Loucy (cell line): ENCODE data around the gene ARHGAP45.

Experiments
- H2AFZ ChIP-seq: fragments of 200-600 bp; sonication (generic); 2 replicates; pipeline ENCODE4 v1.6.0; 2016; ENCODE audit warnings: antibody characterized with exemption, mild to moderate bottlenecking, low read length, moderate library complexity
- H3F3A ChIP-seq: fragments of 200-600 bp; 2 replicates; pipeline ENCODE4 v1.6.0; 2016; ENCODE audit warnings: antibody characterized with exemption, low read depth, mild to moderate bottlenecking
- H3K27me3 ChIP-seq: fragments of 200-600 bp; sonication (generic); 2 replicates; pipeline ENCODE4 v1.6.1; 2014; ENCODE audit warnings: low read length, mild to moderate bottlenecking; ENCODE audit not compliant: insufficient read depth, poor library complexity, severe bottlenecking
- H3K36me3 ChIP-seq: fragments of 200-600 bp; sonication (generic); 2 replicates; pipeline ENCODE4 v1.6.1; 2016; ENCODE audit warnings: low read length; ENCODE audit not compliant: insufficient read depth
- H3K4me1 ChIP-seq: fragments of 200-600 bp; sonication (generic); 2 replicates; pipeline ENCODE4 v1.5.1; 2014; ENCODE audit warnings: low read length, mild to moderate bottlenecking; ENCODE audit not compliant: insufficient read depth, poor library complexity, severe bottlenecking
- H3K4me2 ChIP-seq: fragments of 200-600 bp; sonication (generic); 2 replicates; pipeline ENCODE4 v1.6.0; 2014; ENCODE audit warnings: antibody characterized with exemption, low read length, low read depth, mild to moderate bottlenecking; ENCODE audit not compliant: poor library complexity, severe bottlenecking
- H3K4me3 ChIP-seq: fragments of 200-600 bp; sonication (generic); 2 replicates; pipeline ENCODE4 v1.5.1; 2014; ENCODE audit warnings: low read length, mild to moderate bottlenecking, mixed read lengths; ENCODE audit not compliant: poor library complexity, severe bottlenecking
- H3K79me2 ChIP-seq: fragments of 200-600 bp; sonication (generic); 2 replicates; pipeline ENCODE4 v1.6.1; 2014; ENCODE audit warnings: low read length; ENCODE audit not compliant: insufficient read depth
- H3K9ac ChIP-seq: fragments of 200-600 bp; sonication (generic); 2 replicates; pipeline ENCODE4 v1.6.0; 2014; ENCODE audit warnings: mild to moderate bottlenecking, low read depth, low read length, moderate library complexity; ENCODE audit not compliant: poor library complexity, severe bottlenecking
- H3K9me2 ChIP-seq: fragments of 200-600 bp; sonication (generic); replicated peaks from 2 replicates; pipeline ENCODE4 v1.6.1; 2016; ENCODE audit warnings: low read depth, low read length, mixed read lengths
- H3K9me3 ChIP-seq: fragments of 200-600 bp; sonication (generic); 2 replicates; pipeline ENCODE4 v1.6.1; 2014; ENCODE audit warnings: mild to moderate bottlenecking, antibody characterized with exemption, low read length, low read depth; ENCODE audit not compliant: insufficient read depth
- H4K20me1 ChIP-seq: fragments of 200-600 bp; sonication (generic); 2 replicates; pipeline ENCODE4 v1.6.0; 2014; ENCODE audit warnings: antibody characterized with exemption, low read length, mild to moderate bottlenecking; ENCODE audit not compliant: insufficient read depth, poor library complexity, severe bottlenecking
- EZH2phosphoT487 ChIP-seq: fragments of 200-600 bp; IDR thresholded peaks from 2 replicates; pipeline ENCODE4 v1.6.1; 2018; ENCODE audit warnings: antibody characterized with exemption, mild to moderate bottlenecking, moderate library complexity, borderline replicate concordance
- TF ChIP-seq, protein P1 (sequence below): fragments of 200-600 bp; sonication (generic); conservative IDR thresholded peaks from 2 replicates; pipeline ENCODE4 v1.5.1; 2014; ENCODE audit warnings: mild to moderate bottlenecking, antibody characterized with exemption, low read length

Gene ARHGAP45

DNA sequence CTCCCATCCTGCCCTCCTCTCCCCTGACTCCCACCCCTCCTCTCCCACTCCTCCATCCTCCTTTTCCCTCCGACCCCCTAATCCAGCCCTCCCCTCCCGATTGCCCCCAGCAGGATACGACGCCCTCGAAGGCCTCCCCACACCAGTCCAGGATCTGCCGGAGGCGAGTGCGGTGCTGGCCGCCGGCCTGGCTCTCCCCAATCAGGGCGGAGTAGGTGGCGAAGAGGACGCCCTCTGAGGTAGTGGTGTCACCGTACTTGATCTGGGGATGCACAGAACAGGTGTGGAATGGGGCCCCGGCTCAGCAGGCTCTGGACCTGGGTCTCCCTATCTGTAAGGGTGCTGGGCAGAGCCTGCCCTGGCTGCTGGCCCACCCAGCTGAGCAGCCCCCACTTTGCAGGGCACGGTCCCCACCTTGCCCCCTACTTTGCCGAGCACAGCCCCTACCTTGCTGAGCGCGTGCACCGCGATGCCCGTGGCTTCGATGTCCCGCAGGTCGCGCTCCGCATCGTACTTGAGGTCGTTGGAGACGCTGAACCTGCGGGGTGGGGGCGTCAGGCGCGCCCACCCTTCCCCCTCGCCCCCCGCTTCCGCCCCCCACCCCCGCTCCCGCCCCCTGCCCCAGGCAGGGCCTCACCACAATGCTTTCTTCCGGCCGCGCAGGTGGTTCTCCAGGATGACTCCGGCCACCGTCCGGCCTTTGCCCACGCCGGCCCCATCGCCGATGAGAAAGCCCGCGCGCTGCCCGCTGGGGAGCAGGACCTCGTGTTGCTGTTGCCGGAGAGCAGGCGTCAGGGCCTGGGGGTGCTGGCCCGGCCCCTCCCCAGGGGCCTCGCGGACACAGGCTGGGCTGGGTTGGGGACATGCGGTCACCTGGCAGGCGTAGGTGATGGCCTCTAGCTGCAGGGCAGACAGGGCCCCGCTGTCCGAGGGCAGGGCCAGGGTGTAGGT, 55.3 kb downstream of the ARHGAP45 start:
- Histone ChIP-seq H3K9me3 (no peaks in the 10 kb centered on the region), H4K20me1 (peaks cover 5% of the 10 kb centered on the region), H3K9ac (no peak overlapping the region), H3K79me2 (peaks cover under 1% of the 10 kb centered on the region; the same call in 1 of the 2 replicates), H3K36me3 (peaks cover 75% of the 10 kb centered on the region; the same call in 1 of the 2 replicates), H3F3A (no peaks in the 10 kb centered on the region), H2AFZ (no peak overlapping the region), H3K4me1 (no peaks in the 10 kb centered on the region), H3K4me2 (no peak overlapping the region), H3K4me3 (no peak overlapping the region), H3K27me3 (no peaks in the 10 kb centered on the region), H3K9me2 (no peaks in the 10 kb centered on the region)
- TF ChIP-seq EZH2phosphoT487 = no peak
- TF ChIP-seq, protein P1, sequence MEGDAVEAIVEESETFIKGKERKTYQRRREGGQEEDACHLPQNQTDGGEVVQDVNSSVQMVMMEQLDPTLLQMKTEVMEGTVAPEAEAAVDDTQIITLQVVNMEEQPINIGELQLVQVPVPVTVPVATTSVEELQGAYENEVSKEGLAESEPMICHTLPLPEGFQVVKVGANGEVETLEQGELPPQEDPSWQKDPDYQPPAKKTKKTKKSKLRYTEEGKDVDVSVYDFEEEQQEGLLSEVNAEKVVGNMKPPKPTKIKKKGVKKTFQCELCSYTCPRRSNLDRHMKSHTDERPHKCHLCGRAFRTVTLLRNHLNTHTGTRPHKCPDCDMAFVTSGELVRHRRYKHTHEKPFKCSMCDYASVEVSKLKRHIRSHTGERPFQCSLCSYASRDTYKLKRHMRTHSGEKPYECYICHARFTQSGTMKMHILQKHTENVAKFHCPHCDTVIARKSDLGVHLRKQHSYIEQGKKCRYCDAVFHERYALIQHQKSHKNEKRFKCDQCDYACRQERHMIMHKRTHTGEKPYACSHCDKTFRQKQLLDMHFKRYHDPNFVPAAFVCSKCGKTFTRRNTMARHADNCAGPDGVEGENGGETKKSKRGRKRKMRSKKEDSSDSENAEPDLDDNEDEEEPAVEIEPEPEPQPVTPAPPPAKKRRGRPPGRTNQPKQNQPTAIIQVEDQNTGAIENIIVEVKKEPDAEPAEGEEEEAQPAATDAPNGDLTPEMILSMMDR = no peak

DNA sequence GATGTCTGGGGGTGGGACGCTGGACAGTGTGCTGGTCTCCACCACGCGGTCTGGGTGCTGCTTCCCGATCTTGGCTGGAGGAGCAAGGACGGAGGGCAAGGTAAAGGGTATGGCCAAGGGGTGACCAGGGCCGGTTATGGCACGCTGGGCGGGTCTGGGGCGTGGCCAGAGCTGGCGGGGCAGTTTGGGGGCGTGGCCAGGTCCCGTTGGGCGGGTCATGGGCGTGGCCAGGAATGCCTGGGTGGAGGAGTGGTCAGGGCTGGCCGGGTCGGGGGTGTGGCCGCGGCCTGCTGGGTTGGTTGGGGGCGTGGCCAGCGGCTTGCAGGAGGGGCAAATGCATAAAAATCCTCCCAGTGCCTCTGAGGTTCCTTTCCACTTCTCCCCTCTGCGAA, 56.0 kb downstream of the ARHGAP45 start:
- H3K4me2 ChIP-seq = no peak overlapping the region
- no peaks in the 10 kb centered on the region for H3K9me3 ChIP-seq
- H3K27me3 ChIP-seq = no peaks in the 10 kb centered on the region
- no peaks in the 10 kb centered on the region for H3K9me2 ChIP-seq
- no peaks in the 10 kb centered on the region for H3K4me1 ChIP-seq
- peaks cover 6% of the 10 kb centered on the region; the same call in 1 of the 2 replicates for H3K79me2 ChIP-seq
- TF ChIP-seq EZH2phosphoT487 = no peak
- TF ChIP-seq, protein P1 = no peak
- peaks cover 5% of the 10 kb centered on the region for H4K20me1 ChIP-seq
- H3K9ac ChIP-seq = no peak overlapping the region
- no peak overlapping the region for H2AFZ ChIP-seq
- H3K4me3 ChIP-seq = no peak overlapping the region
- peaks cover 71% of the 10 kb centered on the region; the same call in 1 of the 2 replicates for H3K36me3 ChIP-seq
- no peaks in the 10 kb centered on the region for H3F3A ChIP-seq

DNA sequence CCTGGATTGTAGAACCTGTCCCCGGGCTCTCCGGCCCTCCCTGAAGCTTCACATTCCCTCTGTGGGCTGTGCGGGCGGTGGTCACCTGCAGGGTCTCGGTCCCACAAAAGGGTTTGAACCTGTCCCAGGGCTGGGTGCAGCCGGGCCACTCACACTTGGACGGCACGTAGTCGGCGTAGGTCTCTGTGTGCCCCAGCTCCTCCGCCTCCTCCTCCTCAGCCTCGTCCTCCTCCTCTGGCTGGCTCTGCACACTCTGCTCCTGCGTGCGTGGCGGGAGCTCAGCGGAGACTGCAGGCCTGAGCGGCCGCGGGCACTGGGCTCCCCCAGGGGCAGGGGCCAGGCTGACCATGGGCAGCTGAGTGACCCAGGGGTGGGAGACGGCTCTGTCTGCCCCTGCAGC, 56.4 kb downstream of the ARHGAP45 start:
- peaks cover 69% of the 10 kb centered on the region; the same call in 1 of the 2 replicates for H3K36me3 ChIP-seq
- no peak overlapping the region for H2AFZ ChIP-seq
- H3K9me2 ChIP-seq = no peaks in the 10 kb centered on the region
- no peak overlapping the region for H3K4me3 ChIP-seq
- H3K4me2 ChIP-seq = no peak overlapping the region
- no peaks in the 10 kb centered on the region for H3K4me1 ChIP-seq
- TF ChIP-seq, protein P1 = no peak
- no peak for TF ChIP-seq EZH2phosphoT487
- H4K20me1 ChIP-seq = peaks cover 5% of the 10 kb centered on the region
- no peaks in the 10 kb centered on the region for H3K9me3 ChIP-seq
- no peaks in the 10 kb centered on the region for H3K27me3 ChIP-seq
- peaks cover 10% of the 10 kb centered on the region; the same call in 1 of the 2 replicates for H3K79me2 ChIP-seq
- H3K9ac ChIP-seq = no peak overlapping the region
- H3F3A ChIP-seq = no peaks in the 10 kb centered on the region
